Endometrial microvascular endothelial cells (primary cell): ENCODE data around the gene CDH4. TPM values are rescaled to one million over a fixed set of nuclear protein-coding genes. Genes with fewer than 3 reads are reported as not detected.

Experiments used
- in situ Hi-C: cut with HindIII; loops from 2 replicates; pipeline ENCODE4 v1.10.0; 2017; ENCODE audit warnings: low sequenced_read_pairs, low pct_unique_long_range_greater_than_20kb; ENCODE audit errors: inconsistent ontology term
- total RNA-seq: library from RNA; depleted of rRNA; stranded (reverse); fragments of >200 nt; gene quantifications from one replicate; pipeline ENCODE4 v1.2.3, GENCODE V29; 2015; ENCODE audit errors: inconsistent ontology term

Gene CDH4
- total RNA-seq, 1 donor from 2014 or later = 31.2 TPM

DNA sequence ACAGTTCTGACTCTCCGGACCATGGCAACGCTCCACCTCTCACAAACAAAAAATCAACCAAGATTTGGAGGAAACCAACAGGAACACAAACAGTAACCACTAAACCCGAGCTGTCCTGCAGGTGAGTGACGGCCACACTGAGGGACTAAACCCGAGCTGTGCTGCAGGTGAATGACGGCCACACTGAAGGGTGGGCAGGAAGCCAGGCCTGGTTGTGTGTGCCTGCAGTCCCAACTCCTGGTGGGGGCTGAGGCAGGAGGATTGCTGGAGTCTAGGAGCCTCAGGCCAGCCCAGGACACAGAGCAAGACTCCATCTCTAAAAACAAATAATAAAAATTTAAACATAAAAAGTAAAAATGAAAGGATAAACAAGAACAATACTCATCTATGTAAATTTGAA, 733.0 kb downstream of the CDH4 start:
- in situ Hi-C loops = no loop called here

DNA sequence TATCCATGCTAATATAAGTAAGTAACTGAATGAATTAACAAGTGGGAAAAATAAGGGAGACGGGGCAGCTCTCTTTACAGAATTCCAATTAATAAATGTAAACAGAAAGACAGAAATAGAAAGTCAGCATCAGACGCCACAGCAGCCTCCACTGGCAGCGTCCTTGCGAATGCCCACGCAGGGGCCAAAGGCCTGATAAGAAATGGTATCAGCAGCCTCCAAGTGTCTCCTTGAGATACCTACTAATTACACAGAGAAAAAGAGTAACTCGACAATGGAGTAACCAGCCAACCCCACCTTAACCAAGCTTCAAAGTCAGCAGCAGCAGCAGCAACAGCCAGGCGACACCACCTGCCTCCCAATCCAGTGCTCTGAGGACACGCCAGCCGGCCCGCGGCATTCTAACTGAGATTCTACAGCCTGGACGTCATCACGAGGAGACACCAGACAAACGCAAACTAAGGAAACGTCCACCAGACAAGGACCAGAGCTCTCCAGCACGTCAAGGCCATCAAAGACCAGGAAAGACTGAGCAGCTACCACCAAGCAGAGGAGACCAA, 734.8 kb downstream of the CDH4 start:
- in situ Hi-C loops = no loop called here

DNA sequence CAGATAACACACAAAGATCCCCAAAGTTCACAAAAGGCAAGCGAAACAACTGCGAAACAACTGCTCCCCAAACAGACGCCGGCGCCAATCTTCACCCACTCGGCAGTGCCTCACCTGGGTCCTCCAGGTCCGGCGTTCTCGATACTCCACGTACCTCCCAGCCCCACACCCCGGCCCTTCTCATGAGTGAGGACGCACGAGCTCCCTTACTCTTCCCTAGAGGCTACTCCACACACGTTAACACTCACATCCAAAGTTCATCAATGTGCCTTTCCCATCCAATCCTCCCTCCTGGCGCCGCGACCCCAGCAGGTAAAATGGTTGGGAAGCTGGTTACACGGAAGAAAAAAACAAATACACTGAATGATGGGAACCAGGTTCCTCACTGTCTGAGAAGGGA, 736.6 kb downstream of the CDH4 start:
- in situ Hi-C loops = no loop called here

DNA sequence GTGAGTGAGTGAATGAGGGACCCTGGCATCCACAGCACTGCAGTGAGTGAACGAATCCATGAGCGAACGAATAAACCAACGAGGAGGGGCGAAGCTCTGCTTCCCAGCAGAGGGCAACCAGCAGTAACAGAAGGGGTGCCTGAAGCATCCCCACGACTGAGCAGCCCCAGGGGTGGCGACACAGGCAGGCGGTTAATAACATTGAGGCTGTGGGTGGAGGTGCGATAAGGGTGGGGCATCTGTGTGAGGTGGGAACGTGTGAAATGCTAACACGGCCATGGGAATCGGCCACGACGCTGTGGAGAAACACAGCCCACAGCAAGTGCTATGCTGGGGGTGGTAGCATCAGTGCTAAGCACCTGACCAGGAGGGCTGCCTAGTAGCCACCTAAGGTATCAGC, 737.7 kb downstream of the CDH4 start:
- in situ Hi-C loops = no loop called here
